Spleen (tissue), 11 donors: Measurements from ENCODE around the gene CADPS2. TPM values are rescaled to one million over a fixed set of nuclear protein-coding genes. Genes with fewer than 3 reads are reported as not detected.

Experiments
- DNase-seq: peaks from one replicate; pipeline ENCODE4 v3.0.0-alpha.2; 2020
- H3K27ac ChIP-seq, 8 donors: fragments of 200-600 bp; sonication (generic) in 7 of 8; 1 replicate in 4 of 8; 2 replicates in 4 of 8; pipeline versions ENCODE4 v1.5.0 to v1.8.0; 2016 to 2021; ENCODE audit warnings: inconsistent platforms in 4 of 8, mild to moderate bottlenecking in 4 of 8, moderate library complexity in 1 of 8
- H3K27me3 ChIP-seq, 7 donors: fragments of 200-600 bp; sonication (generic) in 6 of 7; replicated peaks in 1 of 7; 1 replicate in 4 of 7; 2 replicates in 3 of 7; pipeline versions ENCODE4 v1.5.0 to v1.8.0; 2016 to 2021; ENCODE audit warnings: inconsistent platforms in 3 of 7, mild to moderate bottlenecking in 1 of 7
- H3K36me3 ChIP-seq, 6 donors: fragments of 200-600 bp; sonication (generic) in 5 of 6; 1 replicate in 4 of 6; 2 replicates in 2 of 6; pipeline versions ENCODE4 v1.5.0 to v1.8.0; 2016 to 2021; ENCODE audit warnings: inconsistent platforms in 2 of 6
- H3K4me1 ChIP-seq, 6 donors: fragments of 200-600 bp; sonication (generic) in 5 of 6; 1 replicate in 3 of 6; 2 replicates in 3 of 6; pipeline versions ENCODE4 v1.5.0 to v1.8.0; 2016 to 2021; ENCODE audit warnings: inconsistent platforms in 3 of 6
- H3K4me3 ChIP-seq, 8 donors: fragments of 200-600 bp; sonication (generic) in 7 of 8; 1 replicate in 4 of 8; 2 replicates in 4 of 8; pipeline versions ENCODE4 v1.5.0 to v1.8.0; 2016 to 2021; ENCODE audit warnings: inconsistent platforms in 4 of 8, mild to moderate bottlenecking in 4 of 8, moderate library complexity in 2 of 8
- H3K9me3 ChIP-seq, 8 donors: fragments of 200-600 bp; sonication (generic) in 7 of 8; 1 replicate in 4 of 8; 2 replicates in 4 of 8; pipeline versions ENCODE4 v1.5.0 to v1.8.0; 2016 to 2021; ENCODE audit warnings: inconsistent platforms in 4 of 8
- POLR2A ChIP-seq, 3 donors: fragments of 450-650 bp; IDR thresholded peaks; one replicate each; pipeline ENCODE4 v1.5.1; 2017; ENCODE audit warnings: antibody characterized with exemption in 3 of 3, mild to moderate bottlenecking in 1 of 3
- POLR2AphosphoS5 ChIP-seq, 3 donors: sonication (generic); formaldehyde crosslinking; IDR thresholded peaks; one replicate each; pipeline ENCODE4 v1.5.1; 2017; ENCODE audit warnings: antibody characterized with exemption in 3 of 3
- WGBS, 5 donors: extraction: QIAGEN DNeasy Blood & Tissue Kit in 3 of 5; methylation state at CpG; one replicate each; pipeline versions ENCODE4 v1.1.5 to v1.1.7; 2013 to 2018; 5-methylcytosine and 5-hydroxymethylcytosine counted together
- intact Hi-C: fragments of 100-400 bp; cut with DNase I; formaldehyde crosslinking; loops from one replicate; pipeline ENCODE4 v1.15.0; 2023; ENCODE audit warnings: low total_unique reads
- polyA plus RNA-seq, 3 donors: library from polyadenylated mRNA; stranded (reverse); fragments of 200-250 nt; gene quantifications; one replicate each; pipeline ENCODE4 v1.2.1, GENCODE V29; 2013
- total RNA-seq, 7 donors: library from RNA; depleted of rRNA in 3 of 7; stranded (reverse); fragments of >200 nt in 3 of 7; fragmentation: NEBNext Ultra II Directional in 4 of 7; extraction: Animal tissue kit (Norgen Biotek cat#: 25700) in 4 of 7; gene quantifications; one replicate each; pipeline versions ENCODE4 v1.1.0 to v1.2.1, GENCODE V29; 2016 to 2021
- TF ChIP-seq, protein P1 (sequence below), 11 experiments: fragments of 200-600 bp in 7 of 11; fragments of 450-650 bp in 4 of 11; sonication (generic) in 4 of 11; IDR thresholded peaks in 8 of 11; conservative IDR thresholded peaks in 3 of 11; 1 replicate in 7 of 11; 2 replicates in 4 of 11; pipeline versions ENCODE4 v1.4.0 to v1.8.0; 2016 to 2021; ENCODE audit warnings: antibody characterized with exemption in 11 of 11, inconsistent platforms in 4 of 11, mild to moderate bottlenecking in 1 of 11
- donor health status: healthy with polysubstance abuse.
- donor health status: DM: no; HTN: no; CAD: no; lungs with moderate emphysema.
- donor health status: DM: no; HTN: no; CAD: no.
- donor health status: Bipolar disorder and iron deficiency.
- donor health status: healthy.
- donor health status: DM: no; HTN: no; CAD: no.
- donor health status: DM: yes; HTN: yes; CAD: no.

CADPS2 gene
- total and polyA plus RNA-seq, 10 donors: 2.4 to 19.3 (median 11.7) TPM

DNA sequence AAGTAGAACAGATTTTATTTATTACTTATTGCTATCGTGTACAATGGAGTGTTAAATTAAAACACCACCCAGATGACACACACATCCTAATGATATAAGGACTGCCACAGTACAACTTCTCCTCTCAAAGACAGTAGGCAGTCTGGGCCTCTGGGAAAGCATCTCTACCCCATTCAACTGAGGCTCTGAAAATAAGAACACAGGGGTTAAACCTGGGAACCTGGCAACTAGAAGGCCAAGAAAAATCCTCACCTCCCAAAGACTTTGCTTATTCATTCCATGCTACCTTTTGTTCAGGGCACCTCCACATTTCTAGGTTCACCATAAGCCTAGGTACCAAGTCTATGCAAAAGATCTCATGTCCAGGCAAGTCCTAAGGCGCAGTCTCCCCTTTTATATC, 456.3 kb downstream of the CADPS2 start:
- TF ChIP-seq, protein P1, sequence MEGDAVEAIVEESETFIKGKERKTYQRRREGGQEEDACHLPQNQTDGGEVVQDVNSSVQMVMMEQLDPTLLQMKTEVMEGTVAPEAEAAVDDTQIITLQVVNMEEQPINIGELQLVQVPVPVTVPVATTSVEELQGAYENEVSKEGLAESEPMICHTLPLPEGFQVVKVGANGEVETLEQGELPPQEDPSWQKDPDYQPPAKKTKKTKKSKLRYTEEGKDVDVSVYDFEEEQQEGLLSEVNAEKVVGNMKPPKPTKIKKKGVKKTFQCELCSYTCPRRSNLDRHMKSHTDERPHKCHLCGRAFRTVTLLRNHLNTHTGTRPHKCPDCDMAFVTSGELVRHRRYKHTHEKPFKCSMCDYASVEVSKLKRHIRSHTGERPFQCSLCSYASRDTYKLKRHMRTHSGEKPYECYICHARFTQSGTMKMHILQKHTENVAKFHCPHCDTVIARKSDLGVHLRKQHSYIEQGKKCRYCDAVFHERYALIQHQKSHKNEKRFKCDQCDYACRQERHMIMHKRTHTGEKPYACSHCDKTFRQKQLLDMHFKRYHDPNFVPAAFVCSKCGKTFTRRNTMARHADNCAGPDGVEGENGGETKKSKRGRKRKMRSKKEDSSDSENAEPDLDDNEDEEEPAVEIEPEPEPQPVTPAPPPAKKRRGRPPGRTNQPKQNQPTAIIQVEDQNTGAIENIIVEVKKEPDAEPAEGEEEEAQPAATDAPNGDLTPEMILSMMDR (IDR thresholded peaks at IDR 0.05 in 8 of 11, conservative IDR thresholded peaks at IDR 0.05 in 3 of 11): no peak
- TF ChIP-seq POLR2A (IDR thresholded peaks at IDR 0.05): no peak
- TF ChIP-seq POLR2AphosphoS5 (IDR thresholded peaks at IDR 0.05): no peak
- Histone ChIP-seq H3K9me3 (no peaks in the 10 kb centered on the region), H3K36me3 (no peaks in the 10 kb centered on the region), H3K4me1 (no peaks in the 10 kb centered on the region), H3K4me3 (no peak overlapping the region), H3K27ac (no peak overlapping the region), H3K27me3 (no peaks in the 10 kb centered on the region)
- intact Hi-C loops: no loop called here
- 71 to 87% (median 83%) methylated on average over 2 of the region's 2 CpGs for WGBS, 5 donors
- no peak for DNase-seq

GRCh38 chr7:122425731-122426130, 460.5 kb downstream of the CADPS2 start:
- Histone ChIP-seq H3K4me3 (no peak overlapping the region), H3K27me3 (no peaks in the 10 kb centered on the region), H3K4me1 (no peaks in the 10 kb centered on the region), H3K27ac (no peak overlapping the region), H3K36me3 (no peaks in the 10 kb centered on the region), H3K9me3 (no peaks in the 10 kb centered on the region)
- DNase-seq: no peak
- intact Hi-C loops: no loop called here
- TF ChIP-seq, protein P1 (IDR thresholded peaks at IDR 0.05 in 8 of 11, conservative IDR thresholded peaks at IDR 0.05 in 3 of 11): no peak
- TF ChIP-seq POLR2A (IDR thresholded peaks at IDR 0.05) (no peak), POLR2AphosphoS5 (IDR thresholded peaks at IDR 0.05) (no peak)
- 54 to 72% (median 58%) methylated on average over 1 of the region's 1 CpG for WGBS, 5 donors

DNA sequence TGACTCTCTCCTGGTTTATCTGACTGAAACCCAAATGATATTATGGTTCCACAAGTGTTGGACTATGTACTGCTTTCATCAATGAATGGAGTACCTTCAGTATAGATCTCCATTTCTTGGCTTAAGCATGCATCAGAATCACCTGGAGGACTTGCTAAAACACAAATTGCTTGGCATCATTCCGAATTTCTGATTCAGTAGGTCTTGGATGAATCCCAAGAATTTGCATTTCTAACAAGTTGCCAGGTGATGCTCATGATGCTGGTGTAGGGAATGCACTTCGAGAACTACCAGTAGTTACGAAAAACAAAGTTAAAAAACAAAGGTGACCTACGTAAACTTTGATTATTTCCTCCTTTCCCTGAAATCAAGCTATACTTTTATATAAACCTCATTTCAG, 462.7 kb downstream of the CADPS2 start:
- no peak for DNase-seq
- Histone ChIP-seq H3K4me1 (no peaks in the 10 kb centered on the region), H3K9me3 (no peaks in the 10 kb centered on the region), H3K36me3 (no peaks in the 10 kb centered on the region), H3K27ac (no peak overlapping the region), H3K27me3 (no peaks in the 10 kb centered on the region), H3K4me3 (no peak overlapping the region)
- TF ChIP-seq, protein P1 (IDR thresholded peaks at IDR 0.05 in 8 of 11, conservative IDR thresholded peaks at IDR 0.05 in 3 of 11): no peak
- TF ChIP-seq POLR2AphosphoS5 (IDR thresholded peaks at IDR 0.05) (no peak), POLR2A (IDR thresholded peaks at IDR 0.05) (no peak)
- 83 to 92% (median 87%) methylated on average over 4 of the region's 4 CpGs for WGBS, 5 donors
- intact Hi-C loops: no loop called here

DNA sequence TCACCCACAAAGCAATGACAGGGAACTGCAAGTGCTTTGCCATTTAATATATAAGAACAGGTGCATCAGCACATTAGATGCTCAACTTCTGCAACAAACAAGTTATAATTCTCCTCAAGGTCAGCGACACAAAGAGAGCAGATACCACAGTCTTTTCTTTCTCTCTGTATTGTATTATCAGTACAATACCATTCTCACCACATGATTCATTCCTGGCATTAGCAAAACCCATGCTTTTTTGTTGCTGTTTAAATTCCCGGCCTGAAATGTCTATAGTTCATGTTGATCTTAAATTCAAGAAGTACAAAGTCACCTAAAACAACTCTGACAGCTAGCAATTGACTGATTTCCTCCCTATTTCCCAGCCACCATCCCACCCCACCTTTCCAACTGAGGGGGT, 469.9 kb downstream of the CADPS2 start:
- intact Hi-C loops: no loop called here
- no peak overlapping the region for H3K4me3 ChIP-seq
- 56 to 78% (median 63%) methylated on average over 2 of the region's 2 CpGs for WGBS, 5 donors
- no peaks in the 10 kb centered on the region for H3K9me3 ChIP-seq
- H3K4me1 ChIP-seq: no peaks in the 10 kb centered on the region
- no peaks in the 10 kb centered on the region for H3K27me3 ChIP-seq
- H3K27ac ChIP-seq: no peak overlapping the region
- DNase-seq: no peak
- no peaks in the 10 kb centered on the region for H3K36me3 ChIP-seq
- TF ChIP-seq, protein P1 (IDR thresholded peaks at IDR 0.05 in 8 of 11, conservative IDR thresholded peaks at IDR 0.05 in 3 of 11): no peak
- TF ChIP-seq POLR2AphosphoS5 (IDR thresholded peaks at IDR 0.05) (no peak), POLR2A (IDR thresholded peaks at IDR 0.05) (no peak)
